GM23248 (cell line): ENCODE results near the gene LSS.

Experiments used
- EZH2 ChIP-seq: fragments of 200-600 bp; sonication (generic); IDR thresholded peaks from 2 replicates; pipeline ENCODE4 v1.6.1; 2018; ENCODE audit warnings: antibody characterized with exemption, mild to moderate bottlenecking; ENCODE audit not compliant: insufficient read depth, poor library complexity, severe bottlenecking
- EZH2phosphoT487 ChIP-seq: fragments of 200-600 bp; sonication (generic); IDR thresholded peaks from 2 replicates; pipeline ENCODE4 v1.6.1; 2018; ENCODE audit warnings: antibody characterized with exemption, moderate library complexity, mild to moderate bottlenecking, low read depth; ENCODE audit not compliant: insufficient read depth

DNA sequence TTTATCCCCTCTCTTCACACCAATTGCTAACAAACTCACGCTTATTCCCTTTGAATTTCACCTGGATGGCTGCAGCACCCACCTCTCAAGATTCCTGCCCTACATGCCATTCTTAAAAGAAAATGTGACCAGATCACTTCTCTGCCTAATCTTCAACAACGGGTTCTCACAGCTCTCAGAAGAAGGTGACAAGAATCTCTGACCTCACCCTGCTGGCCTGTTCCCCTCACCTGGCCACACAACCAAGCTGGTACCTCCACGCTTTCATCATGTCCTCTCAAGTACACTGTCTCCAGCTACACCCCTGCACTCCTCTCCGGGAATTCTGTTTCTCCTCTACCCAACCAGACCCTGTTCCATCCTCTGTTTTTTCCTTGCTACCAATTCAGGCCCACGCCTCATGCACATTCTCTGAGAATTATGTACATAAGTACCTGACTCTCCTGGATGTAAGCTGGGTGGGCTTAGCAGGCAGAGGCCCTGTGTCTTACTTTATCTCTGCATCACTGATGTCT, 5.9 kb upstream of the LSS start:
- TF ChIP-seq EZH2 (no peak), EZH2phosphoT487 (no peak)
